HL-60 (cell line): ENCODE measurements around the gene SPINK14.

ENCODE experiments used
- DNase-seq, 2 experiments: peaks; one replicate each; pipeline ENCODE4 v3.0.0-alpha.2; 2010 to 2020; ENCODE audit warnings: low read depth in 1 of 2, low spot score in 1 of 2
- H3K27ac ChIP-seq: fragments of 250-450 bp; sonication (Bioruptor Pico); replicated peaks from 2 replicates; pipeline ENCODE4 v1.5.1; 2020; ENCODE audit warnings: mild to moderate bottlenecking, moderate library complexity
- H3K27me3 ChIP-seq: fragments of 250-450 bp; sonication (Bioruptor Pico); 2 replicates; pipeline ENCODE4 v1.5.1; 2021; ENCODE audit warnings: mild to moderate bottlenecking, moderate library complexity; ENCODE audit not compliant: insufficient read depth, poor library complexity, severe bottlenecking
- H3K4me3 ChIP-seq: replicated peaks from 2 replicates; pipeline ENCODE4 v1.5.1; 2011; ENCODE audit warnings: mild to moderate bottlenecking, control low read depth, low read length; ENCODE audit not compliant: insufficient read depth
- CTCF ChIP-seq: IDR thresholded peaks from one replicate; pipeline ENCODE4 v1.5.1; 2011; ENCODE audit warnings: low read length, control low read depth, inconsistent platforms; ENCODE audit not compliant: insufficient read depth
- GABPA ChIP-seq: IDR thresholded peaks from 2 replicates; pipeline ENCODE4 v1.6.1; 2012; ENCODE audit warnings: low read depth
- POLR2AphosphoS5 ChIP-seq: IDR thresholded peaks from 2 replicates; pipeline ENCODE4 v1.6.1; 2012; ENCODE audit warnings: low read depth
- REST ChIP-seq: IDR thresholded peaks from 2 replicates; pipeline ENCODE4 v1.6.1; 2012; ENCODE audit warnings: low read depth; ENCODE audit not compliant: insufficient replicate concordance
- SPI1 ChIP-seq: IDR thresholded peaks from 2 replicates; pipeline ENCODE4 v1.6.1; 2012; ENCODE audit warnings: low read depth, mild to moderate bottlenecking, borderline replicate concordance

SPINK14 gene

GRCh38 chr5:148201151-148201550 is 32.8 kb downstream of the SPINK14 start:
- TF ChIP-seq CTCF (no peak), REST (no peak), SPI1 (no peak), POLR2AphosphoS5 (no peak), GABPA (no peak)
- no peak overlapping the region for H3K27ac ChIP-seq
- no peak overlapping the region for H3K4me3 ChIP-seq
- DNase-seq: no peak
- no peaks in the 10 kb centered on the region for H3K27me3 ChIP-seq

- TF ChIP-seq CTCF: no peak
- TF ChIP-seq REST: no peak
- TF ChIP-seq GABPA: no peak
- TF ChIP-seq POLR2AphosphoS5: no peak
- no peak for TF ChIP-seq SPI1
- no peak within 1 kb of the TSS for H3K4me3 ChIP-seq
- DNase-seq: no peak
- no peak within 1 kb of the TSS for H3K27ac ChIP-seq
- no peaks in the 10 kb centered on the region for H3K27me3 ChIP-seq
Observed at GRCh38 chr5:148202531-148203203, 34.3 kb downstream of the SPINK14 start, which contains the start of gene SPINK6. TSS of gene SPINK6 (plus strand) at chr5:148203042. CDS start at chr5:148203097, 55 bp downstream.

DNA sequence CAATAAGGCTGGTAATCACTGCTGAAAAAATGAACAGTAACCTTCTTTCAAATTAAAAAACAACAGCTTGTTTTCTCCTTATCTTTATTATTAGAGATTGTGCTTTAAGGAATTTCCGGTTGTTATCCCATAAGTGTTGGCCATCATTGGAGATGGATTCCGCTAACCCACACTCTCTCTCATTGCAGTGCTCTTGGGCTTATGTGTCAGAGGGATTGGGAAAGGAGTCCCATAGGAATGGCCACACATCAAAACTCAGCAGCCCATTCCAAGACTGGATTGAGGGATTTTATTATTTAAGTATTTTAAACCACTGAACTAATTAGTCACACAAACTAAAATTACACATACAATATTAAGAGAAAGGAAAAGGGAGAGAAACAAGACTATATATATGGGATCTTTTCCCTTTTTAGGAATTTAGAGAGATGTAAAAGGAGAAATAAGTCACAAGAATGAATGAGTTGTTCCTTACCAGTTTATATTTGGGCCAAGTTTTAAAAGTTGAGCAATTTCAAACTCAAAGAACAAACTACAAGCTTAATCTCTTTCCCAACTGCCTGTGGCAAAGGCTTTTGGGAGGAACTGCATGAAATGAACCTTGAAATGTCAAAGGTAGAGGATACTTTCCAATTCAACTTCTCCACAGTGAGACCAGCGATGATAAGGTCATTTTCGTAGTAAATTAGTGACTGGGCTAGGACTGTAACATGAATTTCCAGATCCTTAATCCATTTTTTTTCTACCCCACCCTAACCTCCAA is 36.9 kb downstream of the SPINK14 start:
- no peak overlapping the region for H3K27ac ChIP-seq
- H3K4me3 ChIP-seq: no peak overlapping the region
- no peaks in the 10 kb centered on the region for H3K27me3 ChIP-seq
- no peak for DNase-seq
- TF ChIP-seq SPI1 (no peak), CTCF (no peak), POLR2AphosphoS5 (no peak), GABPA (no peak), REST (no peak)
